Measurements from ENCODE around the gene GNA12. TPM values are rescaled to one million over a fixed set of nuclear protein-coding genes. Genes with fewer than 3 reads are reported as not detected.
A peak's percentile ranks its signal among the peaks of the same experiment; 100 is the strongest.

The GNA12 gene
- total and polyA plus RNA-seq, 10 of the 15 experiments (the other 5 are each of a cell fraction or from before 2014, with no cell fraction given), result 1.9 to 51.8 (median 12.6) TPM

DNA sequence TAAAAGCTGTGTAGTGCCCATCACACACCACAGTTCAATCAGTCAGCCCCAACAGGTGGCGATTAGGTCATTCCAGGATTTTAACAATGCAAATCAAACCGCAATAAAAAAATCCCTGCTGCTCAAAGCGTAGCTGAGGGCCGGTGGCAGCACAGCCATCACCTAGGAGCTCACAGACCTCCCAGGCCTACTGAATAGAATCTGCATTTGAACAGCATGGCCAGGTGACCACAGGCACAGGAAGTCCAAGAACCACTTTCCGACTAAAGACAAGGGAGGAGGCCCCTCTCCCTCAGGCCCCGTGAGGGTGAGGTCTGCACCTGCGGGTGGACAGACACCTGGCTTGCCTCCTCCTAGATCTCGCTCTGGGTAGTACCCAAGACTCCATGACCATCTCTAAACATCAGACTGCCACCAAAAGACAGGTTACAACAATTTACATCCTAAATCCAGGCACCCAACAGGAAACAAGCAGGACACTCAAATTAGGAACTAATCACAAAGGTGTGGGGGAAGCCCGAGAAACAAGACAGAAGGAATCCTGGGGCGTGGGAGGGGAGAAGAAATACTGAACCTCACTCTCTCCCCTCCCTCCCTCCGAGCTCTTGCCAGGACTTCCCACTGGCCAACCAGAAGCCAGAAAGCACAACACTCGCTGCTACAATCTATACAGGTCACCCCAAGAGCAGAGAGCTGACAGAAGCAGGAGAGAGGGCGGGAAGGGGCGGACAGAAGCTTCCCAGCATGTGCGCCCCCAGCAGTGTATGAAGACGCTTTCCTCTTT lies 19.2 kb downstream of the GNA12 start (continued):
- TF ChIP-seq, protein P1, sequence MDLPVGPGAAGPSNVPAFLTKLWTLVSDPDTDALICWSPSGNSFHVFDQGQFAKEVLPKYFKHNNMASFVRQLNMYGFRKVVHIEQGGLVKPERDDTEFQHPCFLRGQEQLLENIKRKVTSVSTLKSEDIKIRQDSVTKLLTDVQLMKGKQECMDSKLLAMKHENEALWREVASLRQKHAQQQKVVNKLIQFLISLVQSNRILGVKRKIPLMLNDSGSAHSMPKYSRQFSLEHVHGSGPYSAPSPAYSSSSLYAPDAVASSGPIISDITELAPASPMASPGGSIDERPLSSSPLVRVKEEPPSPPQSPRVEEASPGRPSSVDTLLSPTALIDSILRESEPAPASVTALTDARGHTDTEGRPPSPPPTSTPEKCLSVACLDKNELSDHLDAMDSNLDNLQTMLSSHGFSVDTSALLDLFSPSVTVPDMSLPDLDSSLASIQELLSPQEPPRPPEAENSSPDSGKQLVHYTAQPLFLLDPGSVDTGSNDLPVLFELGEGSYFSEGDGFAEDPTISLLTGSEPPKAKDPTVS (IDR thresholded peaks at IDR 0.05; ENCODE audit: low read depth, low read length), result no peak

DNA sequence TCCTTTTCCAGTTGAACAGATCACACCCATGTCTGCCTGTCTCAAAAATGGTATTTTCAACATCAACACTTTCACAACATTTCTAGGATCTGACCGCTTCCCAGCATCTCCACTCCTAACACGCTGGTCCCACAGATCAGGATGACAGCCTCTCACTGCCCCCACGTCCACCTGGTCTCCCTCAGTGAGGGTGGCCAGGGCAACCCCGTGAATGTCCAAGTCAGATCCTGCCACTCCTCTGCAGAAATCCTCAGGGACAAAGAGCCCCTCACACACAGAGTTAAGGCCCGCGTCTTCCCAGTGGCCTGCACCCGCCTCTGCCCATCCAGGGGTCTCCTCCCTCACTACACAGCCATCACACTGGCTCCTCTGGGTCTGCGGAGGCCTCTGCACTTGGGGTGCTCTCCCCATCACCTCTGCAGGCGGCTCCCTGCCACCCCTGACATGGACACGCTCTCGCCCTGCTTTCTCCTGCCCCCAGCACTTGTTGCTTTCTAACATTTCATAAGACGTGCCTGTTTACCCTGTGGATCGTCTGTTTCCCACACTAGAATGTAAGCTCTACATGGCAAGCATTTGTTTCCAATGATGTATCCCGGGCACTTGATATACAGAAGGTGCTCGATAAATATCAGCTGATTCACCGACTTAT lies 20.0 kb downstream of the GNA12 start:
- H3K27ac ChIP-seq (ENCODE audit: control insufficient read depth, insufficient read depth), result no peak overlapping the region
- 68% methylated on average over 16 of the region's 16 CpGs for WGBS (ENCODE audit: insufficient coverage, insufficient replicate concordance, low lambda C conversion rate, missing lambda C conversion rate)
- in situ Hi-C loops (cut with MboI) (no loop called here), intact Hi-C loops (cut with micrococcal nuclease; ENCODE audit: unreplicated experiment) (loop anchor here (5.0 kb wide), 1 partner anchor 67 kb away; no protein-coding TSS in a partner anchor)
- H3K9me3 ChIP-seq (replicated peaks; ENCODE audit: control insufficient read depth, insufficient read depth, low read length), result no peaks in the 10 kb centered on the region
- no peaks in the 10 kb centered on the region for H4K20me1 ChIP-seq (ENCODE audit: control insufficient read depth, insufficient read depth)
- H3K79me2 ChIP-seq (ENCODE audit: control insufficient read depth, insufficient read depth, low read length), result peaks cover 7% of the 10 kb centered on the region
- peak overlapping the region; percentile 23; the same call in 1 of the 2 replicates for H3K4me2 ChIP-seq (ENCODE audit: control insufficient read depth, insufficient read depth)
- no peak overlapping the region for H2AFZ ChIP-seq (ENCODE audit: control insufficient read depth, low read depth, low read length)
- H3K4me3 ChIP-seq, result no peak overlapping the region
- ChIA-PET POLR2A (interaction anchor here (0.5 to 1.9 kb wide), 6 partner anchors 9 to 114 kb away, joined by 3 to 8 read pairs (median 4); no protein-coding TSS in a partner anchor), CTCF (interaction anchor here (0.9 to 1.2 kb wide), 5 partner anchors 9 to 114 kb away, joined by 3 to 5 read pairs (median 4); no protein-coding TSS in a partner anchor), RAD21 (ENCODE audit: unreplicated experiment) (interaction anchor here (0.8 to 1.3 kb wide), 5 partner anchors 39 to 115 kb away, joined by 3 to 5 read pairs (median 3); no protein-coding TSS in a partner anchor), SMC1A (ENCODE audit: uncharacterized antibody, unreplicated experiment) (interaction anchor here (0.6 to 2.4 kb wide), 8 partner anchors 25 to 114 kb away, joined by 3 to 8 read pairs (median 4); no protein-coding TSS in a partner anchor)
- H3K4me1 ChIP-seq (ENCODE audit: control insufficient read depth, insufficient read depth, low read length), result peaks cover 44% of the 10 kb centered on the region
- H3K36me3 ChIP-seq (ENCODE audit: control insufficient read depth in 2 of 2, insufficient read depth in 2 of 2, low read length in 1 of 2), result no peaks in the 10 kb centered on the region
- TF ChIP-seq, protein P2, sequence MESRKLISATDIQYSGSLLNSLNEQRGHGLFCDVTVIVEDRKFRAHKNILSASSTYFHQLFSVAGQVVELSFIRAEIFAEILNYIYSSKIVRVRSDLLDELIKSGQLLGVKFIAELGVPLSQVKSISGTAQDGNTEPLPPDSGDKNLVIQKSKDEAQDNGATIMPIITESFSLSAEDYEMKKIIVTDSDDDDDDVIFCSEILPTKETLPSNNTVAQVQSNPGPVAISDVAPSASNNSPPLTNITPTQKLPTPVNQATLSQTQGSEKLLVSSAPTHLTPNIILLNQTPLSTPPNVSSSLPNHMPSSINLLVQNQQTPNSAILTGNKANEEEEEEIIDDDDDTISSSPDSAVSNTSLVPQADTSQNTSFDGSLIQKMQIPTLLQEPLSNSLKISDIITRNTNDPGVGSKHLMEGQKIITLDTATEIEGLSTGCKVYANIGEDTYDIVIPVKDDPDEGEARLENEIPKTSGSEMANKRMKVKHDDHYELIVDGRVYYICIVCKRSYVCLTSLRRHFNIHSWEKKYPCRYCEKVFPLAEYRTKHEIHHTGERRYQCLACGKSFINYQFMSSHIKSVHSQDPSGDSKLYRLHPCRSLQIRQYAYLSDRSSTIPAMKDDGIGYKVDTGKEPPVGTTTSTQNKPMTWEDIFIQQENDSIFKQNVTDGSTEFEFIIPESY (IDR thresholded peaks at IDR 0.05), result no peak
- TF ChIP-seq ASH2L (IDR thresholded peaks at IDR 0.05; ENCODE audit: borderline replicate concordance, low read depth) (no peak), TCF12 (IDR thresholded peaks at IDR 0.05; ENCODE audit: low read depth, low read length) (peak; percentile 16; the same call in 1 of the 2 replicates), ATF7 (IDR thresholded peaks at IDR 0.05; ENCODE audit: low read depth) (no peak), PAX5 (IDR thresholded peaks at IDR 0.05; ENCODE audit: borderline replicate concordance, low read depth, low read length) (no peak), CHD2 (IDR thresholded peaks at IDR 0.05; ENCODE audit: borderline replicate concordance, low read depth, low read length) (no peak), SREBF1 (IDR thresholded peaks at IDR 0.05; ENCODE audit: low read length) (no peak), RBBP5 (conservative IDR thresholded peaks at IDR 0.05) (no peak)
- TF ChIP-seq, protein P3, sequence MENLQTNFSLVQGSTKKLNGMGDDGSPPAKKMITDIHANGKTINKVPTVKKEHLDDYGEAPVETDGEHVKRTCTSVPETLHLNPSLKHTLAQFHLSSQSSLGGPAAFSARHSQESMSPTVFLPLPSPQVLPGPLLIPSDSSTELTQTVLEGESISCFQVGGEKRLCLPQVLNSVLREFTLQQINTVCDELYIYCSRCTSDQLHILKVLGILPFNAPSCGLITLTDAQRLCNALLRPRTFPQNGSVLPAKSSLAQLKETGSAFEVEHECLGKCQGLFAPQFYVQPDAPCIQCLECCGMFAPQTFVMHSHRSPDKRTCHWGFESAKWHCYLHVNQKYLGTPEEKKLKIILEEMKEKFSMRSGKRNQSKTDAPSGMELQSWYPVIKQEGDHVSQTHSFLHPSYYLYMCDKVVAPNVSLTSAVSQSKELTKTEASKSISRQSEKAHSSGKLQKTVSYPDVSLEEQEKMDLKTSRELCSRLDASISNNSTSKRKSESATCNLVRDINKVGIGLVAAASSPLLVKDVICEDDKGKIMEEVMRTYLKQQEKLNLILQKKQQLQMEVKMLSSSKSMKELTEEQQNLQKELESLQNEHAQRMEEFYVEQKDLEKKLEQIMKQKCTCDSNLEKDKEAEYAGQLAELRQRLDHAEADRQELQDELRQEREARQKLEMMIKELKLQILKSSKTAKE (IDR thresholded peaks at IDR 0.05; ENCODE audit: low read depth, poor library complexity, severe bottlenecking), result no peak
- BruUV-seq (replicated peaks), result no TSS peak
- ATAC-seq, result no peak
- no peak overlapping the region for H3K9ac ChIP-seq (ENCODE audit: control insufficient read depth, insufficient read depth, low read length)
- H3K27me3 ChIP-seq (replicated peaks in 1 of 2; ENCODE audit: control insufficient read depth in 2 of 2, insufficient read depth in 2 of 2, low read length in 1 of 2), result no peaks in the 10 kb centered on the region
- DNase-seq (ENCODE audit: low read depth, low spot score), result no peak
- no peak for FAIRE-seq
